Heart left ventricle (tissue), 16 donors: Measurements from ENCODE around the gene NCSTN. TPM values are rescaled to one million over a fixed set of nuclear protein-coding genes. Genes with fewer than 3 reads are reported as not detected.

Experiments used
- ATAC-seq, 4 donors: fragments of 200-7000 bp; cut with Tn5 transposase; one replicate each; pipeline ENCODE4 v1.9.1; 2020 to 2022; ENCODE audit warnings: moderate library complexity in 4 of 4, mild to moderate bottlenecking in 3 of 4, moderate number of reproducible peaks in 1 of 4
- DNase-seq, 5 donors: peaks; one replicate each; pipeline ENCODE4 v3.0.0-alpha.2; 2020
- H3K27ac ChIP-seq, 12 donors: fragments of 200-600 bp; sonication (generic) in 4 of 12; one replicate each; pipeline versions ENCODE4 v1.5.0 to v1.8.0; 2016 to 2022; ENCODE audit warnings: mild to moderate bottlenecking in 2 of 12
- H3K27me3 ChIP-seq, 9 donors: fragments of 200-600 bp; sonication (generic) in 2 of 9; one replicate each; pipeline versions ENCODE4 v1.5.1 to v1.8.0; 2016 to 2022; ENCODE audit warnings: mild to moderate bottlenecking in 3 of 9
- H3K36me3 ChIP-seq, 9 donors: fragments of 200-600 bp; sonication (generic) in 2 of 9; one replicate each; pipeline versions ENCODE4 v1.5.0 to v1.8.0; 2018 to 2022; ENCODE audit warnings: mild to moderate bottlenecking in 2 of 9
- H3K4me1 ChIP-seq, 12 donors: fragments of 200-600 bp; sonication (generic) in 4 of 12; one replicate each; pipeline versions ENCODE4 v1.5.0 to v1.8.0; 2016 to 2022; ENCODE audit warnings: mild to moderate bottlenecking in 3 of 12
- H3K4me3 ChIP-seq, 12 donors: fragments of 200-600 bp; sonication (generic) in 4 of 12; one replicate each; pipeline versions ENCODE4 v1.5.0 to v1.8.0; 2017 to 2022; ENCODE audit warnings: mild to moderate bottlenecking in 9 of 12, moderate library complexity in 4 of 12
- H3K9me3 ChIP-seq, 12 donors: fragments of 200-600 bp; sonication (generic) in 4 of 12; one replicate each; pipeline versions ENCODE4 v1.5.0 to v1.8.0; 2016 to 2022; ENCODE audit warnings: mild to moderate bottlenecking in 1 of 12
- CTCF ChIP-seq, 12 donors: fragments of 200-600 bp; sonication (generic) in 4 of 12; IDR thresholded peaks; one replicate each; pipeline versions ENCODE4 v1.5.0 to v1.8.0; 2018 to 2022; ENCODE audit warnings: antibody characterized with exemption in 12 of 12, mild to moderate bottlenecking in 5 of 12
- POLR2A ChIP-seq, 2 donors: fragments of 450-650 bp; IDR thresholded peaks; one replicate each; pipeline ENCODE4 v1.6.1; 2017; ENCODE audit warnings: antibody characterized with exemption in 2 of 2, mild to moderate bottlenecking in 2 of 2, moderate library complexity in 2 of 2
- WGBS, 4 donors: extraction: QIAGEN DNeasy Blood & Tissue Kit in 2 of 4; methylation state at CpG; one replicate each; pipeline versions ENCODE4 v1.1.5 to v1.1.7; 2013 to 2018; 5-methylcytosine and 5-hydroxymethylcytosine counted together
- intact Hi-C, 10 donors: fragments of 100-400 bp; cut with DNase I; formaldehyde crosslinking; loops; one replicate each; pipeline versions ENCODE4 v1.11.1 to v1.14.2; 2022
- polyA plus RNA-seq, 2 donors: library from polyadenylated mRNA; stranded (reverse); fragments of 200-250 nt; gene quantifications; one replicate each; pipeline ENCODE4 v1.2.3, GENCODE V29; 2013
- total RNA-seq, 9 donors: library from RNA; depleted of rRNA in 2 of 9; stranded (reverse); fragments of >200 nt in 2 of 9; fragmentation: NEBNext Ultra II Directional in 3 of 9; extraction: Animal tissue kit (Norgen Biotek cat#: 25700) in 3 of 9; gene quantifications; one replicate each; pipeline versions ENCODE4 v1.1.0 to v1.2.4, GENCODE V29; 2016 to 2023
- donor health status: ischemic (EF 13 %, LVEDD 7.1; RV severe dilation, severe dysfunction).
- donor health status: healthy with polysubstance abuse.
- donor health status: DM: no; HTN: yes; CAD: no.
- donor health status: DM: no; HTN: no; CAD: no.
- donor health status: ischemic (EF 25% LVEDD 6.9; RV normal size, moderate dysfunction).
- donor health status: ischemic (EF 25% LVEDD 5.7; RV mildly dilated, moderate dysfunction).
- donor health status: healthy.
- donor health status: DM: yes; HTN: yes; CAD: no.
- donor health status: ischemic (EF 35%, LVEDD 5.7; RV mildly dilated, moderate dysfunction).
- donor health status: nonischemic (EF 11% LVEDD 7.7; RV severe dilation, severe dysfunction).
- donor health status: DM: yes; HTN: yes; CAD: no.
- donor health status: PGD.
- donor health status: ischemic (EF 29% LVEDD 5.4; RV normal size, mild dysfunction).
- donor health status: nonischemic (EF 23%, LVEDD 6.1; RV moderate dilation, normal function).

Gene NCSTN
- total and polyA plus RNA-seq, 11 donors, result 47.3 to 101 (median 70.8) TPM

- Histone ChIP-seq H3K9me3 (no peaks in the 10 kb centered on the region), H3K4me1 (no peaks in the 10 kb centered on the region), H3K4me3 (no peak overlapping the region), H3K36me3 (peaks cover 0 to 100% (median 99%) of the 10 kb centered on the region in 9 donors), H3K27me3 (no peaks in the 10 kb centered on the region), H3K27ac (no peak overlapping the region)
- TF ChIP-seq POLR2A (IDR thresholded peaks at IDR 0.05), result no peak
- TF ChIP-seq CTCF (IDR thresholded peaks at IDR 0.05), result no peak
- intact Hi-C loops, result loop anchor here in 1 of 10 donors (5.0 kb wide), 1 partner anchor 33 kb away; no protein-coding TSS in a partner anchor
- DNase-seq, result no peak
- no peak for ATAC-seq
Observed at GRCh38 chr1:160330119-160330518, 13.1 kb upstream of the NCSTN start.

GRCh38 chr1:160332516-160332915 is 10.7 kb upstream of the NCSTN start:
- H3K9me3 ChIP-seq, result no peaks in the 10 kb centered on the region
- ATAC-seq (no peak), DNase-seq (no peak)
- intact Hi-C loops, result loop anchor here in 1 of 10 donors (5.0 kb wide), 1 partner anchor 35 kb away; no protein-coding TSS in a partner anchor
- H3K4me3 ChIP-seq, result no peak overlapping the region
- TF ChIP-seq POLR2A (IDR thresholded peaks at IDR 0.05) (no peak), CTCF (IDR thresholded peaks at IDR 0.05) (no peak)
- H3K27ac ChIP-seq, result no peak overlapping the region
- no peaks in the 10 kb centered on the region for H3K4me1 ChIP-seq
- H3K36me3 ChIP-seq, result peaks cover 0 to 100% (median 97%) of the 10 kb centered on the region in 9 donors
- no peaks in the 10 kb centered on the region for H3K27me3 ChIP-seq

DNA sequence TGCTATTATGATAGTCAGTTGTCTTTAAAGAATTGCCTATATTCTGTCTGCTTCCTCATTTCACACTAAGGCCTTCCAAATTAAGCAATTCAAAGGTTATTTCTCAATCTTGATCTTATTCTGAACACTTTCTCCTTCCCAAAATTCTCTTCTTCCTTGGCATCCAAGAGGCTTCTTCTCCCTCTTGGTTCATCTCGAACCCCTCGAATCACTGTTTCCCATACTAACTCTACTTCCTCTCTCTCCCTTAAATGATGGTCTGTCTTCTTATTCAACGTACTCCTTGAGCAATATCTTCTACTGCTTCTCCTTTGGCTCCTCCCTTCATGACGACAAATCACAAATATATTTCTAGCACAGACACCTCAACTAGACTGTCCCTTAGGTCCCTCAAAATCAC is 4.6 kb upstream of the NCSTN start:
- DNase-seq (no peak), ATAC-seq (no peak)
- H3K4me3 ChIP-seq, result no peak overlapping the region
- H3K4me1 ChIP-seq, result peaks cover 0 to 48% (median 24%) of the 10 kb centered on the region in 12 donors
- H3K9me3 ChIP-seq, result no peaks in the 10 kb centered on the region
- H3K27ac ChIP-seq, result peak overlapping the region in 1 of 12 donors; percentile 0
- TF ChIP-seq POLR2A (IDR thresholded peaks at IDR 0.05), result no peak
- TF ChIP-seq CTCF (IDR thresholded peaks at IDR 0.05), result no peak
- H3K27me3 ChIP-seq, result no peaks in the 10 kb centered on the region
- WGBS, 4 donors, result 81 to 83% (median 82%) methylated on average over 4 of the region's 4 CpGs
- peaks cover 0 to 70% (median 62%) of the 10 kb centered on the region in 9 donors for H3K36me3 ChIP-seq
- intact Hi-C loops, result no loop called here

- DNase-seq, result no peak
- no peak overlapping the region for H3K4me3 ChIP-seq
- intact Hi-C loops, result loop anchor here in 1 of 10 donors (5.0 kb wide), 1 partner anchor 53 kb away; the partner anchor contains the start of gene PEX19
- H3K36me3 ChIP-seq, result peaks cover 0 to 59% (median 50%) of the 10 kb centered on the region in 9 donors
- H3K4me1 ChIP-seq, result peaks cover 0 to 61% (median 30%) of the 10 kb centered on the region in 12 donors
- H3K9me3 ChIP-seq, result no peaks in the 10 kb centered on the region
- WGBS, 4 donors, result 39 to 58% (median 44%) methylated on average over 3 of the region's 3 CpGs
- TF ChIP-seq POLR2A (IDR thresholded peaks at IDR 0.05) (no peak), CTCF (IDR thresholded peaks at IDR 0.05) (no peak)
- ATAC-seq, result no peak
- H3K27ac ChIP-seq, result peak overlapping the region in 2 of 12 donors; percentile 15 to 18
- H3K27me3 ChIP-seq, result no peaks in the 10 kb centered on the region
Observed at GRCh38 chr1:160340146-160340545, 3.0 kb upstream of the NCSTN start.
